Mucosa of descending colon (tissue), 3 donors: ENCODE results near the gene ADA. TPM values are rescaled to one million over a fixed set of nuclear protein-coding genes. Genes with fewer than 3 reads are reported as not detected.

Experiments
- ATAC-seq: fragments of 200-7000 bp; cut with Tn5 transposase; one replicate; pipeline ENCODE4 v1.9.1; 2020; ENCODE audit warnings: mild to moderate bottlenecking, moderate library complexity
- DNase-seq, 3 donors: peaks; one replicate each; pipeline ENCODE4 v3.0.0-alpha.2; 2020
- H3K36me3 ChIP-seq: fragments of 200-600 bp; one replicate; pipeline ENCODE4 v1.8.0; 2021; ENCODE audit warnings: low read depth, mild to moderate bottlenecking
- H3K4me1 ChIP-seq: fragments of 200-600 bp; one replicate; pipeline ENCODE4 v1.8.0; 2021; ENCODE audit warnings: low read depth, mild to moderate bottlenecking
- H3K4me3 ChIP-seq: fragments of 200-600 bp; one replicate; pipeline ENCODE4 v1.8.0; 2021; ENCODE audit warnings: mild to moderate bottlenecking
- H3K9me3 ChIP-seq: fragments of 200-600 bp; one replicate; pipeline ENCODE4 v1.8.0; 2021; ENCODE audit warnings: mild to moderate bottlenecking
- CTCF ChIP-seq: fragments of 200-600 bp; IDR thresholded peaks from one replicate; pipeline ENCODE4 v1.8.0; 2022; ENCODE audit warnings: antibody characterized with exemption, mild to moderate bottlenecking
- intact Hi-C, 2 donors: fragments of 100-400 bp; cut with DNase I in 1 of 2; cut with micrococcal nuclease in 1 of 2; formaldehyde crosslinking; loops; one replicate each; pipeline versions ENCODE4 v1.11.0 to v1.11.1; 2022; cut with DNase I, micrococcal nuclease
- total RNA-seq, 3 donors: library from RNA; stranded (reverse); fragmentation: NEBNext Ultra II Directional in 2 of 3; extraction: Animal tissue kit (Norgen Biotek cat#: 25700) in 2 of 3; gene quantifications; one replicate each; pipeline versions ENCODE4 v1.2.1 to v1.2.4, GENCODE V29; 2021 to 2023
- donor health status: DM: no; HTN: no; CAD: no; lungs with moderate emphysema.
- donor health status: DM: no; HTN: no; CAD: no.
- donor health status: DM: no; HTN: yes; CAD: no.

The ADA gene
- total RNA-seq, 3 donors from 2014 or later = 2.2 to 6.9 (median 5.9) TPM

- DNase-seq (no peak), ATAC-seq (no peak)
- Histone ChIP-seq H3K4me1 (peaks cover 23% of the 10 kb centered on the region), H3K9me3 (no peaks in the 10 kb centered on the region), H3K4me3 (no peak overlapping the region), H3K36me3 (no peaks in the 10 kb centered on the region)
- intact Hi-C loops = no loop called here
- TF ChIP-seq CTCF = no peak
Measured at GRCh38 chr20:44643154-44643519, 8.4 kb downstream of the ADA start.

- ATAC-seq (peak; percentile 81), DNase-seq (peak; percentile 66 to 79 (median 74))
- no peak overlapping the region for H3K4me3 ChIP-seq
- TF ChIP-seq CTCF = no peak
- H3K9me3 ChIP-seq = no peaks in the 10 kb centered on the region
- peaks cover 23% of the 10 kb centered on the region for H3K4me1 ChIP-seq
- H3K36me3 ChIP-seq = no peaks in the 10 kb centered on the region
- intact Hi-C loops = no loop called here
Measured at GRCh38 chr20:44642203-44643153, 9.0 kb downstream of the ADA start.

GRCh38 chr20:44641325-44641724, 10.2 kb downstream of the ADA start:
- TF ChIP-seq CTCF = no peak
- no peaks in the 10 kb centered on the region for H3K9me3 ChIP-seq
- DNase-seq (no peak), ATAC-seq (no peak)
- intact Hi-C loops = no loop called here
- H3K36me3 ChIP-seq = no peaks in the 10 kb centered on the region
- no peak overlapping the region for H3K4me3 ChIP-seq
- peaks cover 23% of the 10 kb centered on the region for H3K4me1 ChIP-seq

GRCh38 chr20:44640522-44640921, 11.0 kb downstream of the ADA start:
- DNase-seq (no peak), ATAC-seq (no peak)
- TF ChIP-seq CTCF = no peak
- H3K36me3 ChIP-seq = no peaks in the 10 kb centered on the region
- H3K4me3 ChIP-seq = no peak overlapping the region
- H3K4me1 ChIP-seq = peaks cover 20% of the 10 kb centered on the region
- H3K9me3 ChIP-seq = no peaks in the 10 kb centered on the region
- intact Hi-C loops = no loop called here

GRCh38 chr20:44637522-44638372, 13.8 kb downstream of the ADA start:
- no peaks in the 10 kb centered on the region for H3K36me3 ChIP-seq
- H3K4me3 ChIP-seq = no peak overlapping the region
- no peak for TF ChIP-seq CTCF
- no peaks in the 10 kb centered on the region for H3K9me3 ChIP-seq
- intact Hi-C loops = no loop called here
- DNase-seq (no peak), ATAC-seq (no peak)
- H3K4me1 ChIP-seq = peaks cover 10% of the 10 kb centered on the region
